Nephron (organoid): Measurements from ENCODE around the gene MMAA.
A peak's percentile ranks its signal among the peaks of the same experiment; 100 is the strongest.

ENCODE experiments used
- H3K27ac Mint-ChIP-seq, 3 experiments: 2 replicates each; pipeline ENCODE4 v1.8.0; 2020; ENCODE audit warnings: mixed read lengths in 3 of 3, mild to moderate bottlenecking in 2 of 3, moderate library complexity in 1 of 3
- H3K27me3 Mint-ChIP-seq: 2 replicates; pipeline ENCODE4 v1.8.0; 2021; ENCODE audit warnings: low read depth, mild to moderate bottlenecking, moderate library complexity, mixed read lengths
- H3K36me3 Mint-ChIP-seq: 2 replicates; pipeline ENCODE4 v1.8.0; 2020; ENCODE audit warnings: low read depth, mixed read lengths
- H3K4me1 Mint-ChIP-seq: 2 replicates; pipeline ENCODE4 v1.8.0; 2020; ENCODE audit warnings: mixed read lengths
- H3K4me3 Mint-ChIP-seq, 3 experiments: 2 replicates each; pipeline ENCODE4 v1.8.0; 2020; ENCODE audit warnings: mild to moderate bottlenecking in 3 of 3, mixed read lengths in 3 of 3, moderate library complexity in 2 of 3
- H3K9me3 Mint-ChIP-seq: 2 replicates; pipeline ENCODE4 v1.8.0; 2020; ENCODE audit warnings: mixed read lengths
- CTCF ChIP-seq, 3 experiments: fragments of 200-600 bp; sonication (generic); IDR thresholded peaks; one replicate each; pipeline ENCODE4 v1.5.0; 2021; ENCODE audit warnings: antibody characterized with exemption in 3 of 3; ENCODE audit not compliant: unreplicated experiment in 3 of 3

The MMAA gene

GRCh38 chr4:145670422-145670821 lies 51.2 kb downstream of the MMAA start:
- no peak for TF ChIP-seq CTCF (IDR thresholded peaks at IDR 0.05; ENCODE audit: unreplicated experiment in 3 of 3)
- H3K4me3 Mint-ChIP-seq = no peak overlapping the region
- no peaks in the 10 kb centered on the region for H3K4me1 Mint-ChIP-seq
- H3K36me3 Mint-ChIP-seq = no peaks in the 10 kb centered on the region
- no peaks in the 10 kb centered on the region for H3K27me3 Mint-ChIP-seq
- H3K9me3 Mint-ChIP-seq = peaks cover 4% of the 10 kb centered on the region
- H3K27ac Mint-ChIP-seq = no peak overlapping the region

- H3K4me3 Mint-ChIP-seq = no peak overlapping the region
- peaks cover 20% of the 10 kb centered on the region for H3K4me1 Mint-ChIP-seq
- peaks cover 2% of the 10 kb centered on the region for H3K27me3 Mint-ChIP-seq
- TF ChIP-seq CTCF (IDR thresholded peaks at IDR 0.05; ENCODE audit: unreplicated experiment in 3 of 3) = no peak
- peak overlapping the region in 2 of 3 experiments; percentile 49 to 53 for H3K27ac Mint-ChIP-seq
- peaks cover 30% of the 10 kb centered on the region for H3K9me3 Mint-ChIP-seq
- H3K36me3 Mint-ChIP-seq = no peaks in the 10 kb centered on the region
Measured at GRCh38 chr4:145679520-145679919, 60.3 kb downstream of the MMAA start.

- peaks cover 20% of the 10 kb centered on the region for H3K4me1 Mint-ChIP-seq
- peaks cover 4% of the 10 kb centered on the region for H3K27me3 Mint-ChIP-seq
- H3K27ac Mint-ChIP-seq = peak within 1 kb of the TSS in 2 of 3 experiments; percentile 49 to 53
- H3K9me3 Mint-ChIP-seq = peaks cover 30% of the 10 kb centered on the region
- no peak for TF ChIP-seq CTCF (IDR thresholded peaks at IDR 0.05; ENCODE audit: unreplicated experiment in 3 of 3)
- no peaks in the 10 kb centered on the region for H3K36me3 Mint-ChIP-seq
- no peak within 1 kb of the TSS for H3K4me3 Mint-ChIP-seq
Measured at GRCh38 chr4:145679991-145680455, 60.8 kb downstream of the MMAA start, which contains the start of gene C4orf51. TSS of gene C4orf51 (plus strand) at chr4:145680146. CDS start at chr4:145680204, 58 bp downstream.

GRCh38 chr4:145680902-145681301 lies 61.7 kb downstream of the MMAA start:
- Mint-ChIP-seq H3K36me3 (no peaks in the 10 kb centered on the region), H3K27ac (no peak overlapping the region), H3K9me3 (peaks cover 30% of the 10 kb centered on the region), H3K4me1 (peaks cover 20% of the 10 kb centered on the region), H3K27me3 (peaks cover 4% of the 10 kb centered on the region), H3K4me3 (no peak overlapping the region)
- TF ChIP-seq CTCF (IDR thresholded peaks at IDR 0.05; ENCODE audit: unreplicated experiment in 3 of 3) = no peak

GRCh38 chr4:145681518-145681917 lies 62.3 kb downstream of the MMAA start:
- Mint-ChIP-seq H3K4me1 (peaks cover 20% of the 10 kb centered on the region), H3K4me3 (no peak overlapping the region), H3K27me3 (peaks cover 4% of the 10 kb centered on the region), H3K27ac (no peak overlapping the region), H3K36me3 (no peaks in the 10 kb centered on the region), H3K9me3 (peaks cover 29% of the 10 kb centered on the region)
- no peak for TF ChIP-seq CTCF (IDR thresholded peaks at IDR 0.05; ENCODE audit: unreplicated experiment in 3 of 3)

- Mint-ChIP-seq H3K4me1 (peaks cover 20% of the 10 kb centered on the region), H3K36me3 (no peaks in the 10 kb centered on the region), H3K27me3 (peaks cover 4% of the 10 kb centered on the region), H3K27ac (no peak overlapping the region), H3K9me3 (peaks cover 25% of the 10 kb centered on the region), H3K4me3 (no peak overlapping the region)
- TF ChIP-seq CTCF (IDR thresholded peaks at IDR 0.05; ENCODE audit: unreplicated experiment in 3 of 3) = no peak
Measured at GRCh38 chr4:145681956-145682355, 62.8 kb downstream of the MMAA start.
